HG03064 (cell line): ENCODE results near the gene ALOX15.
"Not testable (repeated sequence)": the region's sequence is repeated elsewhere in the genome, so short reads cannot be mapped to it uniquely, and the experiment has no call there.

Experiments
- ATAC-seq: cut with Tn5 transposase; IDR thresholded peaks from one replicate; pipeline ENCODE4 v1.9.1; 2021; ENCODE audit warnings: low read depth; ENCODE audit not compliant: unreplicated experiment

Gene ALOX15

DNA sequence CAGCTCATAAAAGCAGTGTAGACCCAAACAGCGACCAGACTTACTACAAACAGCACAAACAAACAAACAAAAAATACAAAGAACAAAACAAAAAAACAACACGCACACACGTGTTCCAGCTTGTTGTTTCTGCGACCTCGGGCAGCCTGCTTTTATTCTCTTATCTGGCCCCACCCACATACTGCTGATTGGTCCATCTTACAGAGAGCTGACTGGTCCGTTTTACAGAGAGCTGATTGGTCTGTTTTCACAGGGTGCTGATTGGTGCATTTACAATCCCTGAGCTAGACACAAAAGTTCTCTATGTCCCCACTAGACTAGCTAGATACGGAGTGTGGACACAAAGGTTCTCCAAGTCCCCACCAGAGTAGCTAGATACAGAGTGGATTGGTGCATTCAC lies 14.5 kb upstream of the ALOX15 start:
- not testable (repeated sequence) for ATAC-seq

DNA sequence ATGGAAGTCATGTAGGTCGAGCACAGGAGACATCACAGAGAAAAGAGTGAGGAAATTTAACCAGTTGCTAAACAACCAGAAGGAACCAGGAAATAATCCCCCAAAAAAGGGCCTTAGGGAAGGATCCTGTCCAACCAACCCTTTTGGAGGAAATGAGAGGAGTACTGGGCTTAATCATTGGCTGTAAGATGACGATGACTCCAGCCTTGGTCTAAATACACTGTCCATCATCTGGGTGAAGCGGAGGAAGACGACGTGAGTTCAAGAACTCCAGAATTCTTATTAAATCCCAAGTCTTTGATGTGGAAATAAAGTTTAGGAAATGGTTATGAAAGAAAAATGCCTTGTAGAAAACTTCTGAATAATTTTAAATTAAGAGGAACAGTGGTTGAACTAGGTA lies 11.5 kb upstream of the ALOX15 start:
- ATAC-seq = no peak

DNA sequence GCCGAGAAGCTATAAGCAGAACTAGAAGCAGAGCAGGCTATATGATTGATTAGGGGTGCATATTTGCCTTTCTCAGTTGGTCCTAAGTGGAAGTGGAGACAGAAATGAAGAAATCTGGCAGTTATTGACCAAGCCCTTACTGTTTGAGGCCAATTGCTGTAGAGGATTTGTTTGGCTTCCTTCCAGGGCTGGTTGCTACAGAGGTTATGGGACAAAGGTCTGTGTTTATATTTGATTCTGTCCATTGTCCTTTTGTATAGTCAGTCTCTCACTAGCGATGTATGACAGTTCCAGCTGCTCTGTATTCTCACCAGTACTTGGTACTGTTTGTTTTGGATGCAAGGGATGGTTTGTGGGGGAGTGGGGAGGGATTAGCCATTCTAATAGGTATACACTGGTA lies 7.3 kb upstream of the ALOX15 start:
- ATAC-seq = no peak

DNA sequence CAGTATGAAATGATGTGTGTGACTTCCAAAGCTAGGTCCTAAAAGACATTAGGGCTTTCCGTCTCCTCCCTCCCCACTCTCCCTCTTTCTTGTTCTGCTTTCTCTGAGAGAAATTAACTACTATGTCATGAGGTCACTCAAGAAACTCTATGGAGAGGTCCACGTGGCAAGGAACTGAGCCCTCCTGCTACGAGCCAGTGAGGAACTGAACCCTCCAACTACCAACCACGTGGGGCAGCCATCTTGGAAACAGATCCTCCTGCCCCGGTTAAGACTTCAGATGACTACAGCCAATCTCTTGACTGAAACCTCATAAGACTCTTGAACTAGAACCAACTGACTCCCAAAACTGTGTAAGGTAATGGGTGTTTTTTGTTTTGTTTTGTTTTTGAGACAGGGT lies 4.2 kb upstream of the ALOX15 start:
- ATAC-seq = no peak

DNA sequence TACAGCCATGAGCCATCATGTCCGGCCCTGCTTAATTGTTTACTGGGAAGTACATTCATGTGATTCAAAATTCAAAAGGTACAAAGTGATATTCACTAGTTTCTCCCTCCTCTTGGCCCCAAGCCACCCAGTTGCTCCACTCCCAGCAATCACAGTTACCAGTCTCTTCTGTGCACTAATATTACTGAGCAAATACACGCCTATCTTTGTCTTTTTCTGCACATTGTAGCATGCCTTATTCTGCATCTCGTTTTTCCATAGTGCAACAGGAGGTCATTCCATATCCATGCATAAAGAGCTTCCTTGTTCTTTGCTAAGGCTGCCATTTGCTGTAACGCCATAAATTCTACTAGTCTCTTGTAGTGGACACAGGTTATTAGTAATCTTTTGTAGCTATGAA lies 2.2 kb upstream of the ALOX15 start:
- no peak for ATAC-seq

DNA sequence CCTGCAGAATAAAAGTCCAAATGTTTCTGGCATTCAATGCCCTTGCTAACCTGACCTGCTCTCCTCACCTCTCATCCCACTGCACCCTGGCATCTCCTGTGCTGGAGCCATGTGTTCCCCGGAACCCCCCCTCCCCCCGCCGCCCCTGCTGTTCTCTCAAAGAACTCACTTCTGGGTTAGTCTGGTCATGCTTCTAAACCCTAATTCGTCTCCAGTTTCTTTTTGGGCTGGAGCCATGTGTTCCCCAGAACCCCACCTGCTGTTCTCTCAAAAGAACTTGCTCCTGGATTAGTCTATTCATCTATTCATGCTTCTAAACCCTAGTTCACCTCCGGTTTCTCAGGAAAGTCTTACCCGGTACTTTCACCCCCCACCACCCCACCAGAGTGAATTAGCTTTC lies 808 bp upstream of the ALOX15 start:
- ATAC-seq = no peak

DNA sequence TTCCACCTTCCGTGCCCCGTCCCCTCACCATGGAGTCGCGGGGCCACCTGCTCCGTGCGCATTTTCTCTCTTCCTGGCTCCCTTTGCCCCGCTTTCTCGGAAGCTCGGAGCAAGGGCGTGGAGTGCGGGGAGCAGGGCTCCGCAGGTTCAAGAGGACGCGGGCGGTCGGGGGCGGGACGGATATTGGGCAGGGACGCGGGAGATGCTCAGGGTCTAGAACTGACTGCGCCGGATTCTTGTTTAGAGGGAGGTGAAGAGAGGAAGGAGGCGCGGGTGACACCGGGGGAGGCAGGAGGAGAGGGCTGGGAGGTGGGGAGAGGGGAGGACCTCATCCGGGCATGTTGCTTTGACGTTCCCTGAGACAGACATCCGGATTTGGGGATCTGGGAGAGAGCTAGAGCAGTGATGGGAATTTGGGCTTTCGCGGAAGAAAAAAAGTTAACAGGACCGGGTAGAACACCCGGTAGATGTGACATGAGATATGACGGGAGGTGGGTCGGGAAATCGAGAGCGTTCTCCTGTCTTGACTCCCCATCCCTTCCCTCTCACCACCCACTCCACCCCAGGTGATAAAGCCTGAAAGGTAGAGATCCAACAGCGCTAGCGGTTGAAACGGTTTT lies 799 bp downstream of the ALOX15 start:
- ATAC-seq = not testable (repeated sequence)

DNA sequence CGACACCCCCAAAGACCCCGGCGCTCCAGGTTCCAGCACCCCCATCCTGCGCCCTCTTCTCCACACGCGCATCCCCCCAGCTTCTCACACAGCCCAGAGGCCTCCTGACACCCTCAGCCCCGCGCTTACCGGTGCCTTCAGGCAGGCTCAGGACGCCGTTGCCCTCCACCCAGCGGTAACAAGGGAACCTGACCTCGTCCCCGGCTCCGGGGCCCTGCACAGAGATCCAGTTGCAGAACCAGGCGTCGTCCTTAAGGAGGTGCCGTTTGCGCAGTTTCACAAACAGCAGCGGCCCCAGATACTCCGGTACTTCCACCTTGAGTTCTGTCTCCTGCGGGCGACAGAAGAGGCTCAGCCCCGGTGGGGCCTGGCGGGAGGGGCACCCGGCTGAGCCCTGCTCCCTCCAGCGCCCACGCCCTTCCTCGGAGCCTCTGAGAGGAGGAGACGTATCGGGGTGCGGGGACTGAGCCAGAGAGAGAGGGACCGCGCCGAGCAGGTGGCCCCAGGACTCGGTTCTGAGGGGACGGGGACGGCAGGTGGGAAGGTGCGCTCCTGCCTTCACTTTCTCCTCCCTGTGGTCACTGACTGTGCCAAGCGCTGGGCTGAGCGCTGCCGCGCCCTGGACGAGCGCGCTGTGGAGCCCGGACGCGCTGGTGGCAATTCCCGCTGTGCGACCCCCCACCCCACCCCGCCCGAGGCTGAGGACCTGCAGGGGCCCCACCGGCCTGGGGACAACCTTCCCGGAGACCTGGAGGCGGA lies 2.0 kb downstream of the ALOX15 start:
- not testable (repeated sequence) for ATAC-seq

DNA sequence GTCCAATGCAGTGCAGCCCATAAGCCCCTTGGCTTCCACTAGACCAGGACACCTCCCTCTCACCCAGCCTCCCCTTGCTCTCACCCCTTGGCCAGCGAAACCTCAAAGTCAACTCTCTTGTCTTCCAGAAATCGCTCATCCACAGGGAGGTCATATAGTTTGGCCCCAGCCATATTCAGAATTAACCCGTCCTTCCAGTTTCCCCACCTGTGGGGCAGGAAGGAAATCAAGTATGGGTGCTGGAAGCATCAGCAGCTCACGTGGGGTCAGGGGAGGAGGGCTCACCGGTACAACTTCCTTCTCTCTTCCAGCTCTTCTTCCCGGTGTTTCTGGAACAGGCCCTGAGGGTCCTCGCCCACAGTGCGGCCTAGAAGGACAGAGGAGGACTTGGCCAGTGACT lies 2.7 kb downstream of the ALOX15 start:
- ATAC-seq = not testable (repeated sequence)

DNA sequence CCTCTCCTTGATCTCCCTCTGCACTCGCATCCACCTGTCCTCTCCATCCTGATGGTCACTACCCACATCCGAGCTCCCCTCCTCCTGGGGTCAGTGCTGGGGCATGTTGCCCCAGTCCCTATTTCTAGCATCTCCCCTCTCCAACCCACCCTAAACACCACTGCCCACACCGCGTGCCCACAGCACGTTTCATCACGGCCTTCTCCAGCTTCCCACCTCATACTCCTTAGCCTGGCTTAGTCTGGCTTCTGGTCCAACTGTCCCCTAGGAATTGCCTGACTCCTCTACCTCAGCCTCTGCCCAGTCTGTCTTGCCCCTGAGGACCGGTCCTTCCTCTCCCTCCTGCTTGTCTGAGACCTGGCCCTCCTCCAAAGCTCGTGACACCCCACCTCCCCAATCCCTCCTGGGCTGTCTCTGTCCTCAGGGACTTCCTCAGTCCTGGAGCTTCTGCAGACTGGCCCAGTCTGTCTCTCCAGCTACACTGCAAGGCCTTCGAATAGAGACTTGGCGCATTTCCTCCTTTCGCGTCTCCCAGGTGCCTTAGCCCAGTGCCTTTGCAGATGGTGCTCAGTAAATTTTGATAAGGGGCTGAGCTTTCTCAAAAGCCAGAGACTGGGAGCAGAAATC lies 4.9 kb downstream of the ALOX15 start:
- ATAC-seq = no peak

DNA sequence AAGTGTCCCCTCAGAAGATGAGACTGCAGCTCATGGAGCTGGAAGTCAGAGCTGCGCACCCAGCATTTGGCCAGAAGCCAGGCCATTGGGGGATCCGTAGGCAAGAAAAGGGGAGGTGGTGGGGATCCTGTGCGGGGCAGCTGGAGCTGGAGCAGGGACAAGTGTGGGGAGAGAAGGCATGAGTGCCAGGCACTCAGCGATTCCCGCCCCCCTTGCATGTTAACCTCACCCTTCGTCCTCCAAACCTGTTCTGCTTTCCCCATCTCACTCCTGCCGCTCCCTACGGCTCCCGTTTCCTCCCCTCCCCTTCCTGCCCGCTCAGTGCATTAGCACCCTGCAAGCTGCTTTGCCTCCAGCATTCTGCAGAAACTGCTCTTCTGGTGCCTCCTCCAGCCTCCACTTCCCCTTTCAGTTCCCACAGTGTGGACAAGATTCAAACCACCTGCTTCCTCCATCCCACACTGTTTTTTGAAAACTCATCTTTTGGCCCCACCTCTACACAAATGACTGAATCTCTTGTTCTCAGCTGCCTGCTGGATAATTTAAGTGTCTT lies 5.6 kb downstream of the ALOX15 start:
- ATAC-seq = no peak

DNA sequence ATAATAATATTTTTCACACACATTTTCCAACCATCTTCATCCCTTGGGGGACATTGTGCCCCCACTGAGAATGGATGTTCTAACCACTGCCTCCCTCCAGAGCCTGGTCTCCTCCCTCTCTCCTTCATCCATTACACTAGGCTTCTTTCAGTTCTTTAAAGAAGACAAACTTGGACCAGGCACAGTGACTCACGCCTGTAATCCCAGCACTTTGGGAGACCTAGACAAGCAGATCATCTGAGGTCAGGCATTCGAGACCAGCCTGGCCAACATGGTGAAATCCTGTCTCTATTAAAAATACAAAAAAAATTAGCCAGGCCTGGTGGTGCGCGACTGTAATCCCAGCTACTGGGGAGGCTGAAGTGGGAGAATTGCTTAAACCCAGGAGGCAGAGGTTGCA lies 6.5 kb downstream of the ALOX15 start:
- ATAC-seq = no peak

DNA sequence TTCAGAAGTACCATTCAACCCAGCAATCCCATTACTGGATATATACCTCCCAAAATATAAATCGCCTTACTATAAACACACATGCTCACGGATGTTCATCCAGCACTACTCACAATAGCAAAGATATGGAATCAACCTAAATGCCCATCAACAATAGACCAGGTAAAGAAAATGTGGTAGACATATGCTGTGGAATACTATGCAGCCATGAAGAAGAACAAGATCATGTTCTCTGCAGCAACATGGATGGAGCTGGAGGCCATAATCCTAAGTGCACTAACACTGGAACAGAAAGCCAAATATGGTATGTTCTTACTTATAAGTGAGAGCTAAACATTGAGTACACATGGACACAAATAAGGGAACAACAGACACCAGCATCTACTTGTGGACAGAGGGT lies 7.8 kb downstream of the ALOX15 start:
- no peak for ATAC-seq

DNA sequence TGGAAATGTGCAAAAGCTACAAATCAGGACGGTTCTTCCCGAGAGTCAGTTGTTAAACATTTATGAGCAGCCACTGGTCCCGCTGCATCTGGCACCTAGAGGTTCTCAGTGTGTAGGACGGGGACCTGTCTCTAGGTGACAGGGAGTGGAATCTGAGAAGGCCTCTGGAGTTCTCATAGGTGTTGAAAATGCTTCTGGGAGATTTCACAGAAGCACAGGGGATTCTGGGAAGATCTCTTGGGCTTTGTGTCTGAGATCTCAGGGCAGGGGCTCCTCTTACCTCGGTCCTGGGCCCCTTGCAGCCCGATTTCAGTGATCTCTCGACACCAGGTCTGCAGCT lies 8.9 kb downstream of the ALOX15 start:
- no peak for ATAC-seq

DNA sequence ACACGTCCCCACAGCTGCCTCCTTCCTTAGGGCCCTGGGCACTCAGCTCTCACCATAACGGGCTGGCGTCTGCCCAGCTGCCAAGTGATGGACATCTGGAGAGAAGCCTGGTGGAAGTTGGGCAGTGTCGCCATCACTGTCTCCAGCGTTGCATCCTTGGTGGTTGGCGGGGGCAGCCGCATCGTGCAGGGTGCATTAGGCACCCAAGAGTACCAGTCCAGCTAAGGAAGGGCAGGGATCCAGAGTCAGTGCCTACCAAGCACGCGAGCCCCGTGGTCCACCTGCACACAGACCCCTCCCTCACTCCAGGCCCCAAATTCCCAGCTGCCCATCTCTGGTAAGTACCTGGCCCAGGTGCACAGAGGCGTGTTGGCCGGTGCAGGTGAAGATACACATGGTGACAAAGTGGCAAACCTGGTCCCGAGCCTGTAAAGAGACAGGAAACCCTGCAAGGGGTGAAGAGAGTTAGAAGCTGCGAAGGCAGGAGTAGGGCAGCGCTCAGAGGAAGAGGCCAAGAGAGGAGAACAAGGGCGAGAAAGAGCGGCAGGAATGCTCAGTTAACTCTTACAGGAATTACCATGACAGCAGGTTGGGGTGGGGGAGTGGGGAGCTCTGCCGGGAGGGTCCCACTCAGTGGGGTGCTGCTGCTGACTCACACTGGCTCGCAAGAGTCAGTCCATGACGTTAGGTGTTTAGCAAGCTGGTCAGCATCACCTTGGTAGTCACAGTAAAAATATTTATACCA lies 9.5 kb downstream of the ALOX15 start:
- no peak for ATAC-seq

DNA sequence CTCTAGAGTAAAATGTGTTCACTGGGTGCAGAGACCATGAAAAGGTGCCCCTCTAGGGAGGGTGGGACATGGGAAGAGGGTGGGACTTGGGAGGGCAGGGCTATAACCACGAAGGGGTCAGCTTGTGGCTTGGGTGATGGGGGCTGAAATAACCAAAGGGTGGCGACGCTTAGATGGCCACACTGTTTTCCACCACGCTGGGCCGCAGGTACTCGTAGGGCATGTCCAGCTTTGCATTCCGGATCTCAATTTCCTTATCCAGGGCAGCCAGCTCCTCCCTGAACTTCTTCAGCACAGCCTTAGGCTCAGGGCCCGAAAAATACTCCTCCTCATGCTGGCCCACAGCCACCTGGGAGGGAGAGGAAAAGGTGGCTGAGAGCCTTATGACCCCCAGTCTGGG lies 10.0 kb downstream of the ALOX15 start:
- no peak for ATAC-seq

DNA sequence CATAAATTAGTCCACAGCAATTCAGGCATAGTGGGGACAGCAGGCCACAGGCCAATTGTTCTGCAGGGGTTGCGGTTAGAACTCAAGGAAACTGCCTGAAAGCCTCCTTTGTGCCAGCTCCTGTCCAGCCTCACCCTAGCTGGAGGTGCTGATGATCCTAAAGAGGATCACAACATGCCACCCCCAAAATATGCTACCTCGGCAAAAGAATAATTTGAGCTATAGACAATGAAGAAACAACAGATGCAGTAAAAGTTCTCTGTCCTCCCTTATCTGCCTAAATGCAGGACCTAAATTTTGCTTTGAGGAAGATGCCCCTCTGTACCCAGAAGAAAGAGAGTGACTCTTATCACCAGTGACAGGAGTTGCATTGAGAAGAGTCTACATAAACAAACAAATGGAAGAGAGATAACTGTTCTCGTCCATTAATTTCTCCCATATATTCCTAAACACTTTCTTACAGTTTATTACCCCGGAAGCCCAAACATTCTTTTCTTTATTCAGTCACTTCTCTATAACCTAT lies 14.7 kb downstream of the ALOX15 start:
- no peak for ATAC-seq

DNA sequence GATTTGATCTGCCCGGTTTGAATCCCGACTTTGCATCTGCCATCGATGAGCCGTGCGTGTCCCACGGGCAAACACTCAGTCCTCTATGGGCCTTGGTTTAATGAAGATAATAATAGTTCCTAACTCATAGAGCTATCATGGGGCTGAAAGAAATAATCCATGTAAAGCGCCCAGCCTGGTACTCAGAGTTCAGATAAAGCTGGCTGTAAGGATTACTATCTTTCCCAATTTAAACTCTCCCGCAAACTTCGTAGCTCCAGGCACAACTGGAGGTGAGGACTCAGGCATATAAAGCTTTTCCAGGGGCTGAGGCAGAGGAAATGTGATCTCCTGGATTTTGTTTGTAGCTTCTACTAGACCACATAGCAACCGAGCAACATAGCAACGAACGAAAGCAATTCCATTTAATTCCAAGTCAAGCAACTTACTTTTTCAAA lies 16.3 kb downstream of the ALOX15 start:
- no peak for ATAC-seq

DNA sequence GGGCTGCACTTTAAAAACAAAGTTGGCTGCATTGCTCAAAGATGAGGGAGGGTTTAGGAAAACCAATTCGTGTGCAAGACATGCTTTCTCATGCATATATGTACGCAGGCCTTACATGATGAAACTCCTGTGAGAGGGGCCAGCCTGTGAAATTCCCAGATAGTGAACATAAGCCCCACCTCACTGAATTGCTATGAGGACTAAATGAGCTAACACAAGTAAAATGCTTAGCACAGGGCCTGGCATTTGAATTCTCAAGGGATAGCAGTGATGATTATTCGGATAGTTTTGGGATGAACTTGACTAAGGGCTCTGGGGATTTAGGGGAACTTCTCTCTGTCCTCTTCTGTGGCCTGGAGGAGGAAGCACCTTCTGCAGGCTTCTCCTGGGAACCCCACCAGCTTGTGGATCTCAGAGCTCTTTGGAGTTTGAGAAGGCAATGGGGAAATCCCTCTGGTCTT lies 17.0 kb downstream of the ALOX15 start:
- not testable (repeated sequence) for ATAC-seq

DNA sequence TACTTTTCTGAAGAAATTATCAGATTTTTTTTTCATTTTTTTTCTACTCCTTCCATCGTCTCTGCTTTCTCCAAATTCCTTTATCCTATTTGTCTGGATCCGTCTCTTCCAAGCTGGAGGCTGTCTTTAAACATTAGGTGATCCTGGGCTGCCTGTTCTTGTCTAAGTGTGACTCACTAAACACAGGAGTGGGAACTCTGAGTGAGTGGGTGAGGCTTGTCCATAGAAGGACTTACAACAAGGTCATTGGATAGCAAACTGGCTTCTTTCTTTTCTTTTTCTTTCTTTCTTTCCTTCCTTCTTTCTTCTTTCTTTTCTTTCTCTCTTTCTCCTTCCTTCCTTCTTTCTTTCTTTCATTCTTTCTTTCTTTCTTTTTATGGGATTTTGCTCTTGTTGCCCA lies 18.2 kb downstream of the ALOX15 start:
- ATAC-seq = no peak

DNA sequence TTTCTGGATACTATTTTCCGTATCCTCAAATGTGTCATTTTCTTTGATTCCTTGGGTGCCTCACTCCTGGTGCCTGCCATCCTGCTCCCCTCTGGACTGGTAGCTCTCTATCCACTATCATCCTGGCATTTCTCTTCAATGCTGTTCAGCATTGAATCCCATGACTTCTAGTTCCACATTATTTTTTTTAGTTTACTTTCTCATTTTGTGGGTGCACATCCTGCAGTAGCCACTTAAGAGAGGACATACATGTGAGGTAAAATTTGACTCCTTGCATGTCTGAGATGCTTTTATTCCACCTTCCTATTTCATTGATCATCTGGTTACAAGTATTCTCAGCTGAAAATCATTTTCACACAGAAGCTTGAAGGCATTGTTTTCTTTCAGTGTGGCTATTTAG lies 19.1 kb downstream of the ALOX15 start:
- ATAC-seq = no peak
